MM.1S (cell line): Measurements from ENCODE around the gene CHCHD3.

Source experiments
- DNase-seq: peaks from one replicate; pipeline ENCODE4 v3.0.0-alpha.2; 2015
- H2AFZ ChIP-seq: fragments of 300-600 bp; sonication (generic); 2 replicates; pipeline ENCODE4 v1.6.0; 2016; ENCODE audit warnings: antibody characterized with exemption, low read length
- H3F3A ChIP-seq: fragments of 300-600 bp; sonication (generic); 2 replicates; pipeline ENCODE4 v1.6.1; 2016; ENCODE audit warnings: mild to moderate bottlenecking, antibody characterized with exemption, low read length, moderate library complexity, mixed read lengths; ENCODE audit not compliant: insufficient read depth
- H3K27ac ChIP-seq: fragments of 300-600 bp; sonication (generic); 2 replicates; pipeline ENCODE4 v1.5.1; 2016; ENCODE audit warnings: mild to moderate bottlenecking, low read length
- H3K27me3 ChIP-seq: fragments of 300-600 bp; sonication (generic); replicated peaks from 2 replicates; pipeline ENCODE4 v1.6.0; 2016; ENCODE audit warnings: low read length; ENCODE audit not compliant: insufficient read depth
- H3K36me3 ChIP-seq: fragments of 300-600 bp; sonication (generic); replicated peaks from 2 replicates; pipeline ENCODE4 v1.6.1; 2016; ENCODE audit warnings: mild to moderate bottlenecking, low read length, mixed read lengths; ENCODE audit not compliant: insufficient read depth
- H3K4me1 ChIP-seq: fragments of 300-600 bp; sonication (generic); 2 replicates; pipeline ENCODE4 v1.6.1; 2016; ENCODE audit warnings: low read length, mixed read lengths
- H3K4me2 ChIP-seq: fragments of 300-600 bp; sonication (generic); 2 replicates; pipeline ENCODE4 v1.6.0; 2016; ENCODE audit warnings: low read depth, low read length
- H3K4me3 ChIP-seq: fragments of 300-600 bp; sonication (generic); 2 replicates; pipeline ENCODE4 v1.5.1; 2016; ENCODE audit warnings: low read length, mixed read lengths
- H3K79me2 ChIP-seq: fragments of 300-600 bp; sonication (generic); 2 replicates; pipeline ENCODE4 v1.6.1; 2016; ENCODE audit warnings: mixed run types, low read length, mixed read lengths
- H3K9ac ChIP-seq: fragments of 300-600 bp; sonication (generic); 2 replicates; pipeline ENCODE4 v1.6.1; 2016; ENCODE audit warnings: low read length, mixed read lengths
- H3K9me2 ChIP-seq: fragments of 300-600 bp; sonication (generic); replicated peaks from 2 replicates; pipeline ENCODE4 v1.6.1; 2016; ENCODE audit warnings: mild to moderate bottlenecking, low read length, mixed read lengths; ENCODE audit not compliant: insufficient read depth
- H3K9me3 ChIP-seq: fragments of 300-600 bp; sonication (generic); replicated peaks from 2 replicates; pipeline ENCODE4 v1.6.1; 2016; ENCODE audit warnings: mild to moderate bottlenecking, low read length, mixed read lengths; ENCODE audit not compliant: insufficient read depth
- H4K20me1 ChIP-seq: fragments of 300-600 bp; sonication (generic); 2 replicates; pipeline ENCODE4 v1.6.1; 2016; ENCODE audit warnings: mild to moderate bottlenecking, low read length, moderate library complexity, mixed read lengths; ENCODE audit not compliant: insufficient read depth
- CTCF ChIP-seq: fragments of 300-600 bp; sonication (generic); IDR thresholded peaks from 2 replicates; pipeline ENCODE4 v1.5.1; 2016; ENCODE audit warnings: antibody characterized with exemption, low read length, mixed read lengths
- EZH2 ChIP-seq: fragments of 300-600 bp; sonication (generic); optimal IDR thresholded peaks from 2 replicates; pipeline ENCODE3; 2017; ENCODE audit warnings: low read depth, mild to moderate bottlenecking, antibody characterized with exemption, low read length, mixed read lengths
- EZH2phosphoT487 ChIP-seq: fragments of 300-600 bp; sonication (generic); IDR thresholded peaks from 2 replicates; pipeline ENCODE4 v1.6.1; 2018; ENCODE audit warnings: antibody characterized with exemption, low read length

CHCHD3 gene

GRCh38 chr7:133118261-133118660 is 36.4 kb upstream of the CHCHD3 start:
- Histone ChIP-seq H3K9ac (no peak overlapping the region), H3K36me3 (no peaks in the 10 kb centered on the region), H3K4me1 (no peaks in the 10 kb centered on the region), H3K9me3 (no peaks in the 10 kb centered on the region), H3K79me2 (no peaks in the 10 kb centered on the region), H4K20me1 (no peaks in the 10 kb centered on the region), H3K4me3 (no peak overlapping the region), H3K27me3 (no peaks in the 10 kb centered on the region), H3F3A (no peaks in the 10 kb centered on the region), H3K4me2 (no peak overlapping the region), H2AFZ (no peak overlapping the region), H3K9me2 (no peaks in the 10 kb centered on the region), H3K27ac (no peak overlapping the region)
- TF ChIP-seq EZH2phosphoT487, result no peak
- TF ChIP-seq EZH2, result no peak
- TF ChIP-seq CTCF, result no peak
- DNase-seq, result no peak

GRCh38 chr7:133117452-133117851 is 35.6 kb upstream of the CHCHD3 start:
- no peak for DNase-seq
- Histone ChIP-seq H3K79me2 (no peaks in the 10 kb centered on the region), H3K27me3 (no peaks in the 10 kb centered on the region), H3K9me2 (no peaks in the 10 kb centered on the region), H3K4me1 (no peaks in the 10 kb centered on the region), H3K4me2 (no peak overlapping the region), H3F3A (no peaks in the 10 kb centered on the region), H3K36me3 (no peaks in the 10 kb centered on the region), H3K9ac (no peak overlapping the region), H3K4me3 (no peak overlapping the region), H3K27ac (no peak overlapping the region), H2AFZ (no peak overlapping the region), H3K9me3 (no peaks in the 10 kb centered on the region), H4K20me1 (no peaks in the 10 kb centered on the region)
- TF ChIP-seq CTCF (no peak), EZH2phosphoT487 (no peak), EZH2 (no peak)

GRCh38 chr7:133115596-133115995 is 33.7 kb upstream of the CHCHD3 start:
- TF ChIP-seq EZH2 (no peak), EZH2phosphoT487 (no peak), CTCF (no peak)
- Histone ChIP-seq H3K9me2 (no peaks in the 10 kb centered on the region), H3K9me3 (no peaks in the 10 kb centered on the region), H4K20me1 (no peaks in the 10 kb centered on the region), H3K4me1 (no peaks in the 10 kb centered on the region), H3K4me3 (no peak overlapping the region), H3K9ac (no peak overlapping the region), H3K27ac (no peak overlapping the region), H3F3A (no peaks in the 10 kb centered on the region), H3K27me3 (no peaks in the 10 kb centered on the region), H3K79me2 (no peaks in the 10 kb centered on the region), H3K4me2 (no peak overlapping the region), H3K36me3 (no peaks in the 10 kb centered on the region), H2AFZ (no peak overlapping the region)
- no peak for DNase-seq
